ENCODE results near the gene DNAH1.

Gene DNAH1

DNA sequence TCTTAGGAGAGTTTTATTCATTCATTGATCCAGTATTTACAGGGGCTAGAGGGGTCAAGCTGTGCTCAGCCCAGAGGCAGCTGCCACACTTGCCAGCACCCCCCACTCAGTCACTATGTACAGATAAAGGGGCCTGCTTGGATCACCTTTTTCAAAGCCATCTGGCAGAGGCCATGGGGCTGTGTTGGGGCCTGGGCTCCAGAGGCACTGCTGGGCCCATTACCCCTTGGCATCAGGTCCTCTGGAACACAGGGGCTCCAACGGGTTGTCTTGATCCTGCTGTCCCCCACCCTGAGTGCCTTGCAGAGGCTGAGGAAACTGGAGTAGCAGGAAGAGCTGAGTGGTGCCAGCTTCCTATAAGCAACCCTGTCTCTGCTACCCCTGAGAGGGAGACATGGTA lies 84.9 kb downstream of the DNAH1 start:
- DNase-seq (ENCODE audit: low read depth in 4 of 4, low spot score in 1 of 4) = no peak

DNA sequence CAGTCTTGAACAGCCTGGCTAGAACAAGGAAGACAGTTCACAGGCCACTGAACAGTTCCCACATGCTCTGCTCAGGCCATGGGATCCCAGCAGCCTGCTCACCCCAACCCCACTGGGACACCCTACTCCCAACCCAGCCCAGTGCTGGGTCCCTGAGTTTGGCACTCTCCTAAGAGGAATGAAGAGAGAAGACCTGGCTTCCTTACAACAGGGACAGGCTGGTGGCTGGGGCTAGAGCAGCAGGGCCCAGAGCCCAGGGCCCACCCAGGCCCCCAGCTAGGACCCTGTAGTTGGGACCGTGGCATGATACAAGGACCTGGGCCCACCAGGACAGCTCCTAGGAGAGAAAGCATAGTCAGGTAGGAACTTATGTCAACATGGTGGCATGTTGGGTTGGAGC lies 85.4 kb downstream of the DNAH1 start:
- no peak for DNase-seq (ENCODE audit: low read depth in 4 of 4, low spot score in 1 of 4)

- no peak for DNase-seq (ENCODE audit: low read depth in 4 of 4, low spot score in 1 of 4)
These were observed 86.0 kb downstream of the DNAH1 start for GRCh38 chr3:52402101-52402521.

DNA sequence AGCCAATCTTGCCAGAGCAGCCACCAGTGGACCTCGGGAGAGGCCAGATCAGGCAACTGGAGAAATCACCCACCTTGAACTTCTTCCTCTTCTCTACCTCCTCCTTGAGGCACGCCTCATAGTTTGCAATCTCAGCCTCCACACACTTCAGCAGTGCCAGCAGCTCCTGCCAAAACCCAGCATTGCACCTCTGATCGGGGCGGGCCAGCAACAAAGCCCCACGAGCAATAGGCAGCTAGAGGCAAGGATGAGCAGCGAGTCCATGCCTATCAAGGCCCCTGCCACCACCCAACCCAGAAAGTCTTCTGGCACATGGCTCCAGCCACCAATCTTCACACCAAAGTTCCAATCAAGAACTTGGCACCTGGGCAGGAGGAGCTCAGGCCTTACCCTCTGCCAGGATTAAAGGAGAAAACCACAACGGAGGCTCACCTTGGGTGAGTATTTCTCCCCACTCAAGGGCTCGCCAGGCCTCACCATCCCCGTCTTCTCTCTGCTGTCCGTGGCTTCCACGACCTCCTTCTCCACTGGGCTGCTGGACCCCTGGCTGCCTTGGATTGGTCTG lies 86.7 kb downstream of the DNAH1 start:
- no peak for DNase-seq (ENCODE audit: low read depth in 4 of 4, low spot score in 1 of 4)

- no peak for DNase-seq (ENCODE audit: low read depth in 4 of 4, low spot score in 1 of 4)
These were observed 87.2 kb downstream of the DNAH1 start for GRCh38 chr3:52403271-52403841.

DNA sequence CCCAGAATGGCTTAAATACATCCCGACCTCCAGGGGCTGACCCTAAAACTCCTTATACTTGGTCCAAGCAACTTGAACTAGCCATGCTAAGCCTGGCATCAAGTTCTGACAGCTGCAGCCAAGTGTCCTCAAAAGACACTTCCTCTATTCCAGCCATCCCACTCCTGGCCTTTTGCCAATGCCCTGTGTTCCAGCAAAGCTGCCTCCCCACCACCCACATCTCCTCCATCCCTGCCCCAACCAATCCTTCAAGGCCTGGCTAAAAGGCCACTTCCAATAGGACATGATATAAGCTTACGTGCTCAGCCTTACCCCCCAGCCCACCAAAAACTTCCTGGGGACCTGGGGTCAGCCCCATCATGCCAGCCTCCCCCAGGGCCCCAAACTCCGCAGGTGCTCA lies 87.8 kb downstream of the DNAH1 start:
- DNase-seq (ENCODE audit: low read depth in 4 of 4, low spot score in 1 of 4) = no peak

DNA sequence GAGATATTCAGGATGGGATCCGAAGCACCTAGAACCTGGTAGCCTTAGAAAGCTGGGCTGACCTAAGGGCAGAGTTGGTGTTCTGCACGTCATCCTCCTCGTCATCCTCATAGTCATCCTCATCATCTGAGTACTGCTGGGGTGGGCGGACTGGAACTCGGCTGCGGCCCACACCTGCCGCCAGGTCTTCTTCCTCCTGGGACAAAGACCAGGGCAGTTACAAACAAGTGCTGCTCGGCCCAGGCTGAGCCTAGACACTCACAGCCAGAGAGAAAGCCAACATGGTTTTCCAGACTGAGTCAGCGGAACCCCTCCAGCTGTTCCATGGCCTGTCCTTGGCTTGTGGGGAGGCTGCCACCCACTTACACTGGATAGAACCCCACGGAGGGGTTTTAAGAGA lies 88.3 kb downstream of the DNAH1 start:
- no peak for DNase-seq (ENCODE audit: low read depth in 4 of 4, low spot score in 1 of 4)

- DNase-seq (ENCODE audit: low read depth in 4 of 4, low spot score in 1 of 4) = no peak
These were observed 88.9 kb downstream of the DNAH1 start for GRCh38 chr3:52405066-52405465.

- DNase-seq (ENCODE audit: low read depth in 4 of 4, low spot score in 1 of 4) = no peak
These were observed 89.5 kb downstream of the DNAH1 start for GRCh38 chr3:52405601-52406110.

GRCh38 chr3:52406231-52406661 lies 90.1 kb downstream of the DNAH1 start:
- no peak for DNase-seq (ENCODE audit: low read depth in 4 of 4, low spot score in 1 of 4)

- DNase-seq (ENCODE audit: low read depth in 4 of 4, low spot score in 1 of 4) = no peak
These were observed 90.8 kb downstream of the DNAH1 start for GRCh38 chr3:52406791-52407510.

DNA sequence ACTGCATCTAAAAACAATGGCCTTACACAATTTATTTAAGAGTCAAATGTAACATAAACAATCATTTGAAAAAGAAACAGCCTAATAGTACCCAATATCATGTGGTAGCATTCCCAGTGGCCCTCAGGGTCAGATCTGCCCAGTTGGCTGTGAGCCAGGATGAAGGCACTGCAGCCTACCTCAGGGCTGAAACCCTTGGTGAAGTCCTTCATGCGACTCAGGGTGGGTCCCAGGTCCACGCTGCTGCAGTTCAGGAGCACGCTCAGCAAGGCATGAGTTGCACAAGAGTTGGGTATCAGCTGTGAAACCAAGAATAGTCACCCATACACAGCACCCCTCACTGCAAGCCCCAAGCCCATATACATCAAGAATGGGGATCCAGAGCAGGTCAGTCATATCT lies 91.7 kb downstream of the DNAH1 start:
- no peak for DNase-seq (ENCODE audit: low read depth in 4 of 4, low spot score in 1 of 4)

DNA sequence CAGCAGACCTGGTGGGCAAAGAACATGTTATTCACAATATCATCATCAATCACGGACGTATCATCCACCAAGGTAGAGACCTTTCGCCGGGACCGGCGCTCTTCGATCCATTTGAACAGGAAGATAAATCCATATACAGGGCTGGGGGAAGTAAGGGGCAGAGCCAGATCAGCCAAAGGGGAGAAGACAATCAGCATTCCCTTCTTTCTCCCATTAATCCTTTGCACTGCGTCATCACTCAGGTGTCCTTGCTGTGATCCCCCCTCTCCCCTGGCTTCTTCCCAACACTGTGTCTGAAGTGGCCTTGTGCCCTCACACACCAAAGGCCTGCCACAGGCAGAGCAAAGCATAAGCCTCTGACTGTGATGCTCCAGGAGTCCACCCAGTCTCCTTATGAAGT lies 92.3 kb downstream of the DNAH1 start:
- no peak for DNase-seq (ENCODE audit: low read depth in 4 of 4, low spot score in 1 of 4)

- no peak for DNase-seq (ENCODE audit: low read depth in 4 of 4, low spot score in 1 of 4)
These were observed 99.7 kb downstream of the DNAH1 start for GRCh38 chr3:52415800-52416199.

DNA sequence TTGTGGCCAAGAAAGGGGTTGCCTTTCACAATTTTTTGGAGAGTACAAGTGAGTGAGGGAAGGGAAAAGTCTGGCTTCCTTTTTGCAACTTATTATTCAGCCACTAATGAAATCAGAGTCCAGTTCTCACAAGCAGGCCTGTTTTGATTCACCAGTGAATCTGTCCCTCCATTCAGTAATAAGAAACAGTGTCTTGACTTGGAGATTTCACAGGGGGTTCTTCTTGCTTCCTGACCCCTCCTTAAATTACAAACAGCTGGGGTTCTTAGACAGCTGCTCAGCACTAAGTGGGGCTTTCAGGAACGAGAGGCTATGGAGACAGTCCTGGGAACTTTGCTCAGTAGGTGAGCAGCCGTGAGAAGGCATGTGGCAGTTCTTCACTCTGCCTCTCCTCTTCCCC lies 104.3 kb downstream of the DNAH1 start:
- DNase-seq (ENCODE audit: low read depth in 4 of 4, low spot score in 1 of 4) = no peak

- DNase-seq (ENCODE audit: low read depth in 4 of 4, low spot score in 1 of 4) = no peak
These were observed 106.5 kb downstream of the DNAH1 start for GRCh38 chr3:52422669-52423068.

- DNase-seq (ENCODE audit: low read depth in 4 of 4, low spot score in 1 of 4) = no peak
These were observed 107.1 kb downstream of the DNAH1 start for GRCh38 chr3:52423173-52423572.

DNA sequence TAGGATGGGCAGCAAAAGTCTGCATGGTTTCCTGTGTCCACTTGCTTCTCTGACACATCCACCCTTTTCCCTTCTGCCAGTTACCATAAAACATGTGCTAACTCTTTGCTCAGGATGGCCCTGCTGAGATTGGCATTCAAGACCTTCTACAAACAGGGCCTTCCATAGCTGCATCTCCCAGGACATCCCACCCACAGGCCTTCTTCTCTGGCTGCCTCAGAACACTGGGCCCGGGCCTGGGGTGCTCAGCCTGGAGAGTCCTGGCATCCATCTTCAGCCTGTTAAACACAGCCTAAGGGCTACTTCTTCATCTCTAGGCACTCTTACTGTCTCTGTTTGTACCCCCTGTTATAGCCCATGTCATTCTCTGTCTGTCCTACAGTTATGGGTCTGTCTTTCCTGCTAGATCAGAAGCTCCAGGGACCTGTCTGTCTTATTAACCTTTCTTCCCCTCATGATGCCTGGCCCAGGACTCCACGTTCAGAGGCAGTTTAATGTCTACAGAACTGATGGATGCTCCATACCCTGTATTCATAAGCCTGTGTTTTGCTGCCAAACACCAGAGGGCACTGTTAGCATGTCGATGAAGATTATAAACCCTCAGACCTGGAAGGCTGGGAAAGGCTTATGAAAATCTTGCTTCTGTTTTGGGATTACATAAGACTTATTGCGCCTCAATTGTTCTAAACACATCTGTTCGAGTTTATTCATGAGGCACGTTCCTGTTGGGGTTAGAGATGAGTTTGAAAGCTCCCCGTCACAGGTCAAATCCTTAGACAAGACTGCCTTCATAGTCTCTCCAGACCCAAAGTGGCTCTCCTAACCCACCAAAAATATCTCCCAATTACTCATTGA lies 112.3 kb downstream of the DNAH1 start:
- no peak for DNase-seq (ENCODE audit: low read depth in 4 of 4, low spot score in 1 of 4)

DNA sequence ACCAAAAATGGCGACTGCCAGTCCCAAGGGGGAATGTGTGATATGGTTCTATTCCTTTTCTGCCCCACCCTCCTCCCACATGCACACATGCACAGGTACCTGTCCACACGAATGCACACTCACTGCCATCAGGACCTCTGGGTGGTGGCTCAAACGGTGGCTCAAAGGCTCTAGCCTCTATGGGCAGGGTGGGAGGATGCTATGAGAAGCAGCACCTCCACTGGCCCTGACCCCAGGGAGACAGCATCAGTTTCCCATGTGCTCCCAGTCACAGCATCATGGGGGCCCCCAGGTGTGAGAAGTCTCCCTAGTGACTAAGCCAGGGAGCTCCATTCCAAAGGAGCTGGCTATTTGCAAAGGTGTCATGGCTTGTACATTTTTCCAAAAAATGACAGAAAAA lies 112.9 kb downstream of the DNAH1 start:
- DNase-seq (ENCODE audit: low read depth in 4 of 4, low spot score in 1 of 4) = no peak

DNA sequence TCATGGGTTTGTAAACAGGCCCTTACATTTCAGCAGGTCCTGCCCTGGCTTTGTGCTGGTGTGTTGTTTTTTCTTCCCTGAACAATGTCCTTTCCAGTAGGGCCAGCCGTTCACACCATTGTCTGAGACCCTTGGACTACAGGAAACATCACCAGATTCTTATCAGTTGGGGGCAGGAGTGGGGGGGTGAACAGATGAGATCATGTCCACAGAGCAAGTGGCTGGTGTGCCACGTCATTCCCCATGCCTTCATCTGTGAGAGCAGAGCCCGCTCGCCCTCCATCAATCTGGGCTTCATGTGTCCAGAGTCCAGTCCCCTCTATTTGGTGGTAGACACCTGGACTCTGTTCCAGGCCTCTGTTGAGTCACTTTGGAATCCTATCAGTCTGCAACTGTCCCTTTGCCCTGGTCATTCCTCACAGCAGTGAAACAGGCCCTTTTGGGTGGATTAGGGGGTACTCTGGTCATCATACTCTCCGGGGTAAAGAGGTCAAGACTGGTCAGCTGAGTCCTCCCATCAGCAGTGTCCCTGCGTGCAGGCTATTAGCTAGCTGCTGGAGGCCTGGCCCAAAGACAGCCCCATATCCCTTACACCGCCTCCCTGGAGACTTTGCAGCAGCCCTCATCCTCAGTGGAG lies 113.8 kb downstream of the DNAH1 start:
- DNase-seq (ENCODE audit: low read depth in 4 of 4, low spot score in 1 of 4) = no peak

GRCh38 chr3:52430416-52430810 lies 114.3 kb downstream of the DNAH1 start:
- no peak for DNase-seq (ENCODE audit: low read depth in 4 of 4, low spot score in 1 of 4)

Data from stimulated activated CD4-positive, alpha-beta T cell treated with anti-CD3 and anti-CD28 coated beads, Interleukin-1b, Interleukin-23, amount 100 ng/mL, for 24 hours (primary cell).